Measurements from ENCODE around the gene PDK2. TPM values are rescaled to one million over a fixed set of nuclear protein-coding genes. Genes with fewer than 3 reads are reported as not detected.

PDK2 gene
- total and polyA plus RNA-seq, 9 of the 15 experiments (the other 6 are each of a cell fraction or from before 2014, with no cell fraction given): 0.03 to 2.5 (median 1.4) TPM

DNA sequence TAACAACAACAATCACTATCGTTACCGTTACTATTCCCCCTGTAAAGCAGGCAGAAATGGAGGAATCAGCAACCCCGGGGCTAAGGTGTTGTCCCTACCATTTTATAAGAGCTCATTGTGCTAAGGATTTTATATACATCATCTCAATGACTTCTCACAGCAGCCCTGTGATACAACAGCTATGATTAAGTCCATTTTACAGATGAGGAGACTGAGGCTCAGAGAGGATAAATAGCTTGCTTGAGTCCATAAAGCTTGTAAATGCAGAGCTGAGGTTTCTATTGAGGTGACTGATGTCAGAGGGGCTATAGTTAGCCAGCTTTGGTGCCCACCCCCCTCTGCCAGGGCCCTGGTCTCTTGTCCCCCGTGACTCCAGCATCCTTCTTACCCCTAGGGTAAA, 16.7 kb upstream of the PDK2 start:
- no peak overlapping the region for H3K9ac ChIP-seq (ENCODE audit: insufficient read depth in 1 of 2, low read depth in 2 of 2, low read length in 2 of 2)
- H3K4me2 ChIP-seq (ENCODE audit: insufficient read depth, low read length): no peak overlapping the region
- peaks cover 0 to 18% of the 10 kb centered on the region in 2 experiments; a peak in 1 of 5 replicates for H3K4me1 ChIP-seq (replicated peaks in 1 of 2; ENCODE audit: control insufficient read depth in 2 of 2, insufficient read depth in 2 of 2, low read length in 2 of 2)
- peaks cover 15 to 40% of the 10 kb centered on the region in 2 experiments for H3K27me3 ChIP-seq (ENCODE audit: control insufficient read depth in 2 of 2, insufficient read depth in 2 of 2, low read length in 2 of 2)
- BruUV-seq (replicated peaks): no TSS peak
- H3K36me3 ChIP-seq (ENCODE audit: control insufficient read depth, insufficient read depth, low read length): no peaks in the 10 kb centered on the region
- H3K4me3 ChIP-seq: no peak overlapping the region
- H2AFZ ChIP-seq (ENCODE audit: low read depth, low read length): no peak overlapping the region
- no peak overlapping the region for H3K27ac ChIP-seq (ENCODE audit: extremely low read depth, low read depth, low read length)
- H3K79me2 ChIP-seq (ENCODE audit: control insufficient read depth, insufficient read depth, low read length): no peaks in the 10 kb centered on the region
- no peaks in the 10 kb centered on the region for H3K9me1 ChIP-seq (ENCODE audit: control insufficient read depth, insufficient read depth, low read length)
- ATAC-seq: no peak
- intact Hi-C loops (cut with micrococcal nuclease): loop anchor here (2.0 kb wide), 1 partner anchor 52 kb away; no protein-coding TSS in a partner anchor
- in situ Hi-C loops (cut with MboI): loop anchor here (10.0 kb wide), 1 partner anchor 514 kb away; no protein-coding TSS in a partner anchor
- no peak for FAIRE-seq
- ChIA-PET POLR2A (interaction anchor here (0.7 to 1.5 kb wide), 2 partner anchors 22 to 76 kb away, joined by 3 to 4 read pairs; partner anchors contain the start of gene ITGA3), CTCF (ENCODE audit: low intra/inter-chr PET ratio) (no interaction called here)
- no peaks in the 10 kb centered on the region for H3K9me3 ChIP-seq (replicated peaks; ENCODE audit: control insufficient read depth, insufficient read depth, low read depth, low read length)
- peaks cover 6% of the 10 kb centered on the region; the same call in 1 of the 2 replicates for H4K20me1 ChIP-seq (replicated peaks; ENCODE audit: control insufficient read depth, insufficient read depth, low read length)
- WGBS (ENCODE audit: insufficient coverage, low coverage, missing lambda C conversion rate): 2% methylated on average over 4 of the region's 4 CpGs
- DNase-seq (ENCODE audit: extremely low read depth in 1 of 4, low spot score in 3 of 4): no peak
- TF ChIP-seq ADNP (tag; IDR thresholded peaks at IDR 0.05): peak; percentile 42; the same call in 1 of the 2 replicates
- TF ChIP-seq KDM2B (CRISPR knock-in tag; IDR thresholded peaks at IDR 0.05): no peak
- TF ChIP-seq RBM25 (IDR thresholded peaks at IDR 0.05; ENCODE audit: low read depth, low read length, severe bottlenecking): peak; percentile 88
- 0 out of 4 replicates have a peak, but pooled peaks of 1 of the 2 experiments have one; percentile 13 for TF ChIP-seq KDM1A (IDR thresholded peaks at IDR 0.05)
- TF ChIP-seq, protein P1, sequence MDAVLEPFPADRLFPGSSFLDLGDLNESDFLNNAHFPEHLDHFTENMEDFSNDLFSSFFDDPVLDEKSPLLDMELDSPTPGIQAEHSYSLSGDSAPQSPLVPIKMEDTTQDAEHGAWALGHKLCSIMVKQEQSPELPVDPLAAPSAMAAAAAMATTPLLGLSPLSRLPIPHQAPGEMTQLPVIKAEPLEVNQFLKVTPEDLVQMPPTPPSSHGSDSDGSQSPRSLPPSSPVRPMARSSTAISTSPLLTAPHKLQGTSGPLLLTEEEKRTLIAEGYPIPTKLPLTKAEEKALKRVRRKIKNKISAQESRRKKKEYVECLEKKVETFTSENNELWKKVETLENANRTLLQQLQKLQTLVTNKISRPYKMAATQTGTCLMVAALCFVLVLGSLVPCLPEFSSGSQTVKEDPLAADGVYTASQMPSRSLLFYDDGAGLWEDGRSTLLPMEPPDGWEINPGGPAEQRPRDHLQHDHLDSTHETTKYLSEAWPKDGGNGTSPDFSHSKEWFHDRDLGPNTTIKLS (IDR thresholded peaks at IDR 0.05; ENCODE audit: borderline replicate concordance, low read depth): no peak
- TF ChIP-seq BCOR (IDR thresholded peaks at IDR 0.05): 0 out of 2 replicates have a peak, but pooled peaks have one; percentile 46

All from K562 (cell line).